ENCODE measurements around the gene CUL2. TPM values are rescaled to one million over a fixed set of nuclear protein-coding genes. Genes with fewer than 3 reads are reported as not detected.

CUL2 gene
- total and polyA plus RNA-seq, 7 donors = 26.2 to 65.6 (median 47.0) TPM

GRCh38 chr10:35132727-35133126 lies 42.6 kb upstream of the CUL2 start:
- Histone ChIP-seq H3K4me1 (peaks cover 10% of the 10 kb centered on the region), H3K27me3 (ENCODE audit: insufficient read depth in 3 of 3, low read length in 2 of 3) (no peaks in the 10 kb centered on the region), H3K4me3 (no peak overlapping the region), H3K9me3 (no peaks in the 10 kb centered on the region), H3K27ac (no peak overlapping the region), H3K36me3 (ENCODE audit: insufficient read depth in 1 of 2, low read depth in 1 of 2) (no peaks in the 10 kb centered on the region)
- no peak for ATAC-seq
- intact Hi-C loops (cut with DNase I) = no loop called here
- no peak for DNase-seq
- no peak for TF ChIP-seq CTCF (IDR thresholded peaks at IDR 0.05)
- 85 to 93% (median 87%) methylated on average over 2 of the region's 2 CpGs for WGBS, 3 donors

- no peak overlapping the region for H3K27ac ChIP-seq
- ATAC-seq = no peak
Observed at GRCh38 chr10:35130663-35131062, 40.5 kb upstream of the CUL2 start.

GRCh38 chr10:35129185-35129674 lies 39.1 kb upstream of the CUL2 start:
- intact Hi-C loops (cut with DNase I) = loop anchor here (5.0 to 10.0 kb wide), 2 partner anchors 68 to 436 kb away; no protein-coding TSS in a partner anchor
- WGBS, 3 donors = 96 to 100% (median 100%) methylated on average over 1 of the region's 1 CpG
- DNase-seq (no peak), ATAC-seq (no peak)
- TF ChIP-seq CTCF (IDR thresholded peaks at IDR 0.05) = no peak
- no peak overlapping the region for H3K4me3 ChIP-seq
- H3K9me3 ChIP-seq = no peaks in the 10 kb centered on the region
- peaks cover 10% of the 10 kb centered on the region for H3K4me1 ChIP-seq
- H3K27me3 ChIP-seq (ENCODE audit: insufficient read depth in 3 of 3, low read length in 2 of 3) = no peaks in the 10 kb centered on the region
- H3K36me3 ChIP-seq (ENCODE audit: insufficient read depth in 1 of 2, low read depth in 1 of 2) = no peaks in the 10 kb centered on the region
- H3K27ac ChIP-seq = no peak overlapping the region

More at GRCh38 chr10:35130663-35131062, 40.5 kb upstream of the CUL2 start:
- peaks cover 10% of the 10 kb centered on the region for H3K4me1 ChIP-seq
- no peaks in the 10 kb centered on the region for H3K36me3 ChIP-seq (ENCODE audit: insufficient read depth in 1 of 2, low read depth in 1 of 2)
- H3K4me3 ChIP-seq = no peak overlapping the region
- 42 to 60% (median 50%) methylated on average over 4 of the region's 4 CpGs for WGBS, 3 donors
- H3K9me3 ChIP-seq = no peaks in the 10 kb centered on the region
- DNase-seq = no peak
- no peak for TF ChIP-seq CTCF (IDR thresholded peaks at IDR 0.05)
- intact Hi-C loops (cut with DNase I) = no loop called here
- no peaks in the 10 kb centered on the region for H3K27me3 ChIP-seq (ENCODE audit: insufficient read depth in 3 of 3, low read length in 2 of 3)

GRCh38 chr10:35127289-35127891 lies 37.2 kb upstream of the CUL2 start:
- Histone ChIP-seq H3K9me3 (no peaks in the 10 kb centered on the region), H3K27me3 (ENCODE audit: insufficient read depth in 3 of 3, low read length in 2 of 3) (no peaks in the 10 kb centered on the region), H3K27ac (peak overlapping the region; percentile 98), H3K4me3 (peak overlapping the region; percentile 80), H3K4me1 (peaks cover 10% of the 10 kb centered on the region), H3K36me3 (ENCODE audit: insufficient read depth in 1 of 2, low read depth in 1 of 2) (no peaks in the 10 kb centered on the region)
- WGBS, 3 donors = 0% methylated on average over 40 to 56 of the region's 56 CpGs
- intact Hi-C loops (cut with DNase I) = loop anchor here (1.0 to 10.0 kb wide), 3 partner anchors 68 to 437 kb away; no protein-coding TSS in a partner anchor
- DNase-seq (peak; percentile 73 to 84), ATAC-seq (peak in 1 of 4 donors; percentile 8)
- no peak for TF ChIP-seq CTCF (IDR thresholded peaks at IDR 0.05)

Data from psoas muscle (tissue), 8 donors.